ENCODE data around the gene CSNK1A1. TPM values are rescaled to one million over a fixed set of nuclear protein-coding genes. Genes with fewer than 3 reads are reported as not detected.

CSNK1A1 gene
- total RNA-seq (2014; rRNA removed; shearing (Covaris generic)), result 161 and 176 TPM in 2 replicates
- 187 and 189 TPM in 2 replicates for total RNA-seq (2022)
- percentile 94 among the genes with signal in this experiment for Bru-seq, nascent RNA
- percentile 89 among the genes with signal in this experiment for BruChase-seq, experiment 1, labeled RNA remaining after a 6-hour chase
- percentile 90 among the genes with signal in this experiment for BruChase-seq, experiment 2, labeled RNA remaining after a 2-hour chase
- long read RNA-seq, full-length matches to known transcripts, result 299 of 345 reads
- long read RNA-seq, partial matches to known transcripts, result 12 of 345 reads
- long read RNA-seq, other reads (novel, unspliced or antisense), result 34 of 345 reads

DNA sequence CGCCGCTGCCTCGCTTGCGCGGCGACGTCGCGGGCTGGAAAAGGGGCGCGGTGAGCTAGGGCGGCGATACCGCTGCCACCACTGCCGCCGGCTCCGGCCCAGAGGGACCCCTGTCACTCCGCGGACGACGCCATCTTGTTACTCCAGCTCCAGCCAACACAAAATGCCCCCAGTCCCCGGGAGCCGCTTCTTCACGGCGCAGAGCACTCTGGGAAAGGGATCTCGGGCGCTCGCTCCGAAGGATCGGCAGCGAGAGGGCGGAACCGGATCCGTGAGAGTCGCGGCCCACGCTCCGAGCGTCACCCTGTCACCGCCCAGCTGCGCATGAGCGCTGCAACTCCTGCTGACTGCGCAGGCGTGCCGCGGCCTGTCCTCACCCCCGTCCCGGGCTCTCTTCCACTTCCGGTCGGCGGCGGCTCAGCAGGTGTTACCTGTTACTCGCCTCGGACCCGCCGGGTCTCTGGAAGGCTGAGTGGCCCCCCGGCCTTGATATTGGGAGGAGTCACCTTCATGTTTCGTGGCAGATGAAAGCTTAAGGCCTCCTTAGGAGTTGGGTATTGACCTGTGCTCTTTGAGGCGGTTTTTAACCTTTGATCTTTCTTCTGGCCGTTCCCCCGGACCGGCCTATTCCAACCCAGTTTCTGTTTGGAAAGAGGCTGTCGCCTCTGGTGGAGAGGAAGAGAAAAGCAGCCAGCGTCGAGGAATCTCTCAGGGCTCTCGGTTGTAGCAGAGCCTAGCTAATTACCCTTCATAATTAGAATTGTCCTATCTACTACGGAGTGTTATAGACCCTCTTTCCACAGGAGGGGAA is at the start of gene CSNK1A1:
Gene CSNK1A1, minus strand, starts transcription at position 213 of the 811 bp plus-strand sequence. CDS start 475 bp downstream, outside the sequence.
- Histone ChIP-seq H3K79me2 (ENCODE audit: insufficient read depth, low read depth, low read length) (peaks cover 57% of the 10 kb centered on the region), H3K9me2 (ENCODE audit: insufficient read depth, low read length) (no peaks in the 10 kb centered on the region), H3K4me1 (ENCODE audit: insufficient read depth, low read length, poor library complexity, severe bottlenecking) (peaks cover 32% of the 10 kb centered on the region), H2AFZ (ENCODE audit: low read length) (peak within 1 kb of the TSS; percentile 59), H3K4me3 (ENCODE audit: low read depth, low read length, poor library complexity, severe bottlenecking) (peak within 1 kb of the TSS; percentile 98), H3K27ac (ENCODE audit: low read depth, low read length, poor library complexity, severe bottlenecking) (peak within 1 kb of the TSS; percentile 83), H3K36me3 (ENCODE audit: insufficient read depth, low read length) (peaks cover 45% of the 10 kb centered on the region), H4K20me1 (ENCODE audit: insufficient read depth, low read length) (peaks cover 16% of the 10 kb centered on the region; the same call in 1 of the 2 replicates), H3K9me3 (ENCODE audit: low read length) (no peaks in the 10 kb centered on the region), H3K4me2 (ENCODE audit: low read length) (peak within 1 kb of the TSS; percentile 88)
- intact Hi-C loops (cut with micrococcal nuclease; ENCODE audit: unreplicated experiment), result loop anchor here (1.0 to 5.0 kb wide), 4 partner anchors 67 to 719 kb away; partner anchors contain the start of genes GRPEL2, HMGXB3 and TIGD6
- ChIA-PET POLR2A (interaction anchor here (0.5 to 3.1 kb wide), 12 partner anchors 9 to 209 kb away, joined by 3 to 14 read pairs (median 4); partner anchors contain the start of gene GRPEL2), CTCF (ENCODE audit: unreplicated experiment) (interaction anchor here (0.6 kb wide), 1 partner anchor 28 kb away, joined by 3 read pairs; no protein-coding TSS in a partner anchor)
- BruUV-seq (replicated peaks), result no TSS peak
- DNase-seq (ENCODE audit: low spot score), result peak; percentile 99
- TF ChIP-seq, protein P1, sequence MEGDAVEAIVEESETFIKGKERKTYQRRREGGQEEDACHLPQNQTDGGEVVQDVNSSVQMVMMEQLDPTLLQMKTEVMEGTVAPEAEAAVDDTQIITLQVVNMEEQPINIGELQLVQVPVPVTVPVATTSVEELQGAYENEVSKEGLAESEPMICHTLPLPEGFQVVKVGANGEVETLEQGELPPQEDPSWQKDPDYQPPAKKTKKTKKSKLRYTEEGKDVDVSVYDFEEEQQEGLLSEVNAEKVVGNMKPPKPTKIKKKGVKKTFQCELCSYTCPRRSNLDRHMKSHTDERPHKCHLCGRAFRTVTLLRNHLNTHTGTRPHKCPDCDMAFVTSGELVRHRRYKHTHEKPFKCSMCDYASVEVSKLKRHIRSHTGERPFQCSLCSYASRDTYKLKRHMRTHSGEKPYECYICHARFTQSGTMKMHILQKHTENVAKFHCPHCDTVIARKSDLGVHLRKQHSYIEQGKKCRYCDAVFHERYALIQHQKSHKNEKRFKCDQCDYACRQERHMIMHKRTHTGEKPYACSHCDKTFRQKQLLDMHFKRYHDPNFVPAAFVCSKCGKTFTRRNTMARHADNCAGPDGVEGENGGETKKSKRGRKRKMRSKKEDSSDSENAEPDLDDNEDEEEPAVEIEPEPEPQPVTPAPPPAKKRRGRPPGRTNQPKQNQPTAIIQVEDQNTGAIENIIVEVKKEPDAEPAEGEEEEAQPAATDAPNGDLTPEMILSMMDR (conservative IDR thresholded peaks at IDR 0.05; ENCODE audit: low read length), result peak; percentile 92
- TF ChIP-seq EZH2phosphoT487 (IDR thresholded peaks at IDR 0.05; ENCODE audit: borderline replicate concordance, low read depth, low read length), result no peak

GRCh38 chr5:149600932-149601331 is 49.7 kb upstream of the CSNK1A1 start:
- ChIA-PET CTCF (ENCODE audit: unreplicated experiment) (interaction anchor here (1.0 kb wide), 2 partner anchors 9 to 18 kb away, joined by 3 to 5 read pairs; no protein-coding TSS in a partner anchor), POLR2A (interaction anchor here (0.6 to 2.4 kb wide), 4 partner anchors 9 to 126 kb away, joined by 3 to 9 read pairs (median 4); no protein-coding TSS in a partner anchor)
- no peak overlapping the region for H3K27ac ChIP-seq (ENCODE audit: low read depth, low read length, poor library complexity, severe bottlenecking)
- TF ChIP-seq, protein P1 (conservative IDR thresholded peaks at IDR 0.05; ENCODE audit: low read length), result no peak
- TF ChIP-seq EZH2phosphoT487 (IDR thresholded peaks at IDR 0.05; ENCODE audit: borderline replicate concordance, low read depth, low read length), result no peak
- BruUV-seq (replicated peaks), result no TSS peak
- no peaks in the 10 kb centered on the region for H3K9me2 ChIP-seq (ENCODE audit: insufficient read depth, low read length)
- DNase-seq (ENCODE audit: low spot score), result no peak
- no peaks in the 10 kb centered on the region for H3K79me2 ChIP-seq (ENCODE audit: insufficient read depth, low read depth, low read length)
- no peaks in the 10 kb centered on the region for H4K20me1 ChIP-seq (ENCODE audit: insufficient read depth, low read length)
- no peaks in the 10 kb centered on the region for H3K9me3 ChIP-seq (ENCODE audit: low read length)
- intact Hi-C loops (cut with micrococcal nuclease; ENCODE audit: unreplicated experiment), result no loop called here
- H3K36me3 ChIP-seq (ENCODE audit: insufficient read depth, low read length), result no peaks in the 10 kb centered on the region
- H3K4me1 ChIP-seq (ENCODE audit: insufficient read depth, low read length, poor library complexity, severe bottlenecking), result peaks cover 34% of the 10 kb centered on the region
- no peak overlapping the region for H3K4me3 ChIP-seq (ENCODE audit: low read depth, low read length, poor library complexity, severe bottlenecking)
- no peak overlapping the region for H3K4me2 ChIP-seq (ENCODE audit: low read length)
- H2AFZ ChIP-seq (ENCODE audit: low read length), result peak overlapping the region; percentile 32; the same call in 1 of the 2 replicates
